ENCODE measurements around the gene KIAA0232. TPM values are rescaled to one million over a fixed set of nuclear protein-coding genes. Genes with fewer than 3 reads are reported as not detected.
A peak's percentile ranks its signal among the peaks of the same experiment; 100 is the strongest.

Gene KIAA0232
- total and polyA plus RNA-seq, 9 of the 15 experiments (the other 6 are each of a cell fraction or from before 2014, with no cell fraction given): 3.5 to 17.4 (median 13.0) TPM

DNA sequence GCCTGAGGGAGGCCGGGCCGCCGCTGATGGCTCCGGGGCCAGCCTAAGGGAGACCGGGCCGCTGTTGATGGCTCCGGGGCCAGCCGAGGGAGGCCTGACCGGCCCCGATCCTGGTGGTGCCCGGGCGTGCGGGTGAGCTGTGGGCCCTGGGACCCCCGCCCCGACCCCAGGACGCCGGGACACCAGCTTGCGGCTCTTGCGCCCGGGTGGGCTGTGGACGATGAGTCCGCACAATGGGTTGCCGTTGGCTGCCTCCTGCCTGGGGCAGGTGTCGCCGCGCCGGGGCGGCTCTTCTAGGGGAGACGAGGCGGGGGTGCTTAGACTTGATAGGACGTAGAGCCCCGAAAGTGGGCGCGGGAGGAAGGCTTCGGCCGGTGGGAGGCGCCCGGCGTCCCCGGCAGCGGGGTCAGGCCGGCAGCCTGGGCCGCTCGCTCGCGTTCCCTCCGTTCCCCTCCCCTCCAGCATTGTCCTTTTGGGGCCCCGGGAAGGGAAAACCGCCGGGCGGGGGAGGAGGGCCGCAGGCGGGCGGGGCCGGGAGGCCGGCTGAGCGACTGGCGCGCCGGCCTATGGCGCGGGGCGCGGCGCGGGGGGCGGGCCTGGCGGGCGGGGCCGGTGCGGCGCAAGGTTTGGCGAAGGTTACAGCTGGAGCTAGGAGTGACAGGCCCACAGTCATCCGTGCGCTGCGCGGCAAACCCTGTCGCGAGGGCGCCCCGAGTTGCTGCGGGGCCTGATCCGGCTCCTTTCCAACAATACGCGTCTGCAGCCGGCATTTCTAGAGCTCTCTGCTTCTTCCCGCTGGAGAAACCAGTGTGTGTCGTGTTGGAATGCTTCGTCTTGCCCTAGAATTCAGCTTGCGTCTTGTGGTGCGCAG lies 819 bp downstream of the KIAA0232 start (continued):
- TF ChIP-seq ZBTB33 (CRISPR knock-in tag; IDR thresholded peaks at IDR 0.05): 0 out of 2 replicates have a peak, but pooled peaks have one; percentile 20
- no peak for TF ChIP-seq IRF9 (tag; IDR thresholded peaks at IDR 0.05)
- no peak for TF ChIP-seq HOMEZ (CRISPR knock-in tag; IDR thresholded peaks at IDR 0.05)
- no peak for TF ChIP-seq CHD1 (IDR thresholded peaks at IDR 0.05; ENCODE audit: low read length)
- peak; percentile 93 to 97; a peak in 3 of 4 replicates for TF ChIP-seq SIN3A (IDR thresholded peaks at IDR 0.05; ENCODE audit: borderline replicate concordance in 2 of 2, control insufficient read depth in 1 of 2, low read depth in 2 of 2, low read length in 2 of 2)
- TF ChIP-seq BCL6 (CRISPR knock-in tag; IDR thresholded peaks at IDR 0.05): no peak
- TF ChIP-seq MEF2D (tag; conservative IDR thresholded peaks at IDR 0.05; ENCODE audit: low read depth): no peak
- TF ChIP-seq ATF7 (IDR thresholded peaks at IDR 0.05): peak; percentile 56; the same call in 1 of the 2 replicates
- TF ChIP-seq HNRNPUL1 (IDR thresholded peaks at IDR 0.05; ENCODE audit: low read length): no peak
- TF ChIP-seq PHF20 (IDR thresholded peaks at IDR 0.05; ENCODE audit: partially characterized antibody): peak; percentile 47
- TF ChIP-seq MAFG (tag; conservative IDR thresholded peaks at IDR 0.05): no peak
- peak; percentile 79 for TF ChIP-seq CCNT2 (IDR thresholded peaks at IDR 0.05; ENCODE audit: borderline replicate concordance, extremely low read depth, insufficient read length, low read depth, low read length)

All from K562 (cell line).